WTC11 (cell line): ENCODE results near the gene ANKRD23. TPM values are rescaled to one million over a fixed set of nuclear protein-coding genes. Genes with fewer than 3 reads are reported as not detected.

Experiments used
- ATAC-seq: fragments of 200-7000 bp; cut with Tn5 transposase; 2 replicates; pipeline ENCODE4 v1.10.0; 2021; ENCODE audit warnings: mild to moderate bottlenecking, moderate library complexity
- CTCF ChIA-PET: fragments of 300-600 bp; sonication (Branson Sonifier 250); formaldehyde crosslinking; loops from one replicate; lab custom pipeline; 2021; ENCODE audit warnings: antibody characterized with exemption; lab: Charles Lee
- POLR2A ChIA-PET: fragments of 350-600 bp; sonication (Branson Sonifier 250); formaldehyde crosslinking; loops from one replicate; lab custom pipeline; 2021; ENCODE audit warnings: antibody characterized with exemption; lab: Charles Lee
- DNase-seq: peaks from one replicate; pipeline ENCODE4 v3.0.0; 2021; ENCODE audit warnings: low spot score
- H3K27ac Mint-ChIP-seq: 2 replicates; pipeline ENCODE4 v1.8.0; 2021; ENCODE audit warnings: mixed read lengths
- H3K27me3 Mint-ChIP-seq: 2 replicates; pipeline ENCODE4 v1.8.0; 2021; ENCODE audit warnings: low read depth, mild to moderate bottlenecking, moderate library complexity, mixed read lengths
- H3K36me3 Mint-ChIP-seq: 2 replicates; pipeline ENCODE4 v1.8.0; 2021; ENCODE audit warnings: mixed read lengths
- H3K4me1 Mint-ChIP-seq: 2 replicates; pipeline ENCODE4 v1.8.0; 2022; ENCODE audit warnings: mixed read lengths
- H3K4me3 Mint-ChIP-seq: 2 replicates; pipeline ENCODE4 v1.8.0; 2021; ENCODE audit warnings: mild to moderate bottlenecking, moderate library complexity, mixed read lengths
- H3K9me3 Mint-ChIP-seq: 2 replicates; pipeline ENCODE4 v1.8.0; 2021; ENCODE audit warnings: mixed read lengths
- ATF1 ChIP-seq: sonication (generic); formaldehyde crosslinking; IDR thresholded peaks from 2 replicates; pipeline ENCODE4 v1.8.1; 2023; ENCODE audit warnings: mild to moderate bottlenecking, moderate library complexity, missing genetic modification reagents
- ATF3 ChIP-seq: sonication (generic); formaldehyde crosslinking; conservative IDR thresholded peaks from 2 replicates; pipeline ENCODE4 v1.8.1; 2022; ENCODE audit warnings: mild to moderate bottlenecking, missing genetic modification reagents
- CDX4 ChIP-seq: fragments of 250-450 bp; sonication (Bioruptor Pico); IDR thresholded peaks from 2 replicates; pipeline ENCODE4 v1.9.0; 2021; ENCODE audit warnings: moderate library complexity, mild to moderate bottlenecking, inconsistent platforms, borderline replicate concordance
- CREM ChIP-seq: sonication (generic); formaldehyde crosslinking; IDR thresholded peaks from 2 replicates; pipeline ENCODE4 v1.8.1; 2022; ENCODE audit warnings: mild to moderate bottlenecking, missing genetic modification reagents, moderate library complexity
- GTF2I ChIP-seq: fragments of 250-450 bp; sonication (Bioruptor Pico); conservative IDR thresholded peaks from 2 replicates; pipeline ENCODE4 v1.4.0; 2021; ENCODE audit warnings: mild to moderate bottlenecking
- HMGXB4 ChIP-seq: sonication (generic); formaldehyde crosslinking; IDR thresholded peaks from 2 replicates; pipeline ENCODE4 v1.8.1; 2023; ENCODE audit warnings: mild to moderate bottlenecking, moderate library complexity, missing genetic modification reagents
- KAT7 ChIP-seq: sonication (generic); formaldehyde crosslinking; IDR thresholded peaks from 2 replicates; pipeline ENCODE4 v1.8.1; 2023; ENCODE audit warnings: missing genetic modification reagents, mild to moderate bottlenecking, borderline replicate concordance
- PREB ChIP-seq: sonication (generic); formaldehyde crosslinking; IDR thresholded peaks from 2 replicates; pipeline ENCODE4 v1.8.1; 2022; ENCODE audit warnings: mild to moderate bottlenecking, missing genetic modification reagents, moderate library complexity, borderline replicate concordance
- TP53 ChIP-seq: sonication (generic); formaldehyde crosslinking; IDR thresholded peaks from 2 replicates; pipeline ENCODE4 v1.8.1; 2023; ENCODE audit warnings: mild to moderate bottlenecking, missing genetic modification reagents
- USF2 ChIP-seq: sonication (generic); formaldehyde crosslinking; IDR thresholded peaks from 2 replicates; pipeline ENCODE4 v1.8.1; 2023; ENCODE audit warnings: mild to moderate bottlenecking, missing genetic modification reagents, moderate library complexity
- ZMAT4 ChIP-seq: fragments of 250-450 bp; sonication (Bioruptor Pico); IDR thresholded peaks from 2 replicates; pipeline ENCODE4 v1.9.0; 2021; ENCODE audit warnings: mild to moderate bottlenecking
- ZNF138 ChIP-seq: sonication (generic); formaldehyde crosslinking; conservative IDR thresholded peaks from 2 replicates; pipeline ENCODE4 v1.8.1; 2022; ENCODE audit warnings: mild to moderate bottlenecking, moderate library complexity, missing genetic modification reagents
- ZNF416 ChIP-seq: fragments of 250-450 bp; sonication (Bioruptor Pico); IDR thresholded peaks from 2 replicates; pipeline ENCODE4 v1.9.0; 2021; ENCODE audit warnings: mild to moderate bottlenecking, inconsistent platforms
- total RNA-seq: library from RNA; stranded (reverse); gene quantifications from 3 replicates; pipeline ENCODE4 v1.2.3, GENCODE V29; 2021

Gene ANKRD23
- total RNA-seq, 1 experiment from 2014 or later = 3.2 TPM

GRCh38 chr2:96825057-96825456, 18.8 kb downstream of the ANKRD23 start (continued):
- TF ChIP-seq ZNF138 (CRISPR knock-in tag) (no peak), KAT7 (CRISPR knock-in tag) (no peak), ATF1 (CRISPR knock-in tag) (no peak), ATF3 (CRISPR knock-in tag) (no peak), TP53 (no peak)
- TF ChIP-seq, all 79 proteins: peak for 0

- Mint-ChIP-seq H3K9me3 (no peaks in the 10 kb centered on the region), H3K27me3 (no peaks in the 10 kb centered on the region), H3K4me3 (no peak overlapping the region), H3K4me1 (peaks cover 19% of the 10 kb centered on the region), H3K36me3 (peaks cover 47% of the 10 kb centered on the region), H3K27ac (peak overlapping the region; percentile 27)
- ATAC-seq (no peak), DNase-seq (no peak)
- CTCF ChIA-PET = interaction anchor here (1.4 kb wide), 1 partner anchor 35 kb away, joined by 3 read pairs; no protein-coding TSS in a partner anchor
- TF ChIP-seq ZNF416 (CRISPR knock-in tag) = no peak
- TF ChIP-seq USF2 = no peak
- TF ChIP-seq ZMAT4 (CRISPR knock-in tag) = no peak
- no peak for TF ChIP-seq HMGXB4 (CRISPR knock-in tag)
- POLR2A ChIA-PET = no interaction called here
Measured at GRCh38 chr2:96824079-96824870, 19.5 kb downstream of the ANKRD23 start.

- ATAC-seq = no peak
- ChIA-PET CTCF (interaction anchor here (0.8 to 1.5 kb wide), 2 partner anchors 35 to 269 kb away, joined by 3 to 5 read pairs; partner anchors contain the start of gene ANKRD39), POLR2A (no interaction called here)
- no peak overlapping the region for H3K4me3 Mint-ChIP-seq
- peaks cover 45% of the 10 kb centered on the region for H3K36me3 Mint-ChIP-seq
- H3K27ac Mint-ChIP-seq = no peak overlapping the region
- DNase-seq = no peak
- no peaks in the 10 kb centered on the region for H3K9me3 Mint-ChIP-seq
- H3K27me3 Mint-ChIP-seq = no peaks in the 10 kb centered on the region
- TF ChIP-seq ZNF416 (CRISPR knock-in tag) = no peak
- H3K4me1 Mint-ChIP-seq = peaks cover 29% of the 10 kb centered on the region
Measured at GRCh38 chr2:96823198-96823597, 20.6 kb downstream of the ANKRD23 start.

- CTCF ChIA-PET = interaction anchor here (0.6 to 1.5 kb wide), 3 partner anchors 35 to 269 kb away, joined by 3 to 5 read pairs (median 5); partner anchors contain the start of gene ANKRD39
- DNase-seq (no peak), ATAC-seq (no peak)
- Mint-ChIP-seq H3K27me3 (no peaks in the 10 kb centered on the region), H3K4me1 (peaks cover 34% of the 10 kb centered on the region), H3K9me3 (no peaks in the 10 kb centered on the region), H3K4me3 (no peak overlapping the region), H3K27ac (no peak overlapping the region), H3K36me3 (peaks cover 41% of the 10 kb centered on the region)
- POLR2A ChIA-PET = no interaction called here
- TF ChIP-seq GTF2I (no peak), CDX4 (CRISPR knock-in tag) (no peak), PREB (CRISPR knock-in tag) (no peak), CREM (no peak)
Measured at GRCh38 chr2:96822786-96823185, 21.0 kb downstream of the ANKRD23 start.
